Esophagus squamous epithelium (tissue), 4 donors: ENCODE data around the gene RAB38.

Experiments
- POLR2A ChIP-seq, 4 donors: fragments of 450-650 bp; IDR thresholded peaks; one replicate each; pipeline ENCODE4 v1.6.1; 2017; ENCODE audit warnings: antibody characterized with exemption in 4 of 4, mild to moderate bottlenecking in 4 of 4, moderate library complexity in 3 of 4
- TF ChIP-seq, protein P1 (sequence below), 6 experiments: fragments of 450-650 bp in 4 of 6; fragments of 200-600 bp in 2 of 6; sonication (generic) in 2 of 6; IDR thresholded peaks; one replicate each; pipeline ENCODE4 v1.5.1; 2016 to 2019; ENCODE audit warnings: antibody characterized with exemption in 6 of 6, mild to moderate bottlenecking in 4 of 6, moderate library complexity in 4 of 6

DNA sequence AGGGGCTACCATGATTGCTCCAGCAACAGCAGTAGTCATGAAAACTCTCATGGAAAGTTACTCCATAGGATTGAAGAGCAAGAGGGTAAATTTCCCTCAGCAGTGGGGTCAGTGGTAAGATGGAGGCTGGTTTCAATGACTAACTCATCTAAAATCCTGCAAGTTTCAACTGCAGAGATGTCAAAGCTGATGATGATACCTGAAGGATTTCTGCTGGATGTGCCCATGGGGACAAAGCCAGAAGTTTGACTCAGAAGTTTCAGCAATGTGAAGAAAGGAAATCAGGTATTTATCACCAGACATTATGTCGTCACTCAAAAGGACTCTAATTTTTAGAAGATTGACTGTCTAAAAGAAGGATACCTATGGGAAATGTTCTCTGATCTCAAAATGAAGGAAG, 29.1 kb downstream of the RAB38 start:
- TF ChIP-seq POLR2A (IDR thresholded peaks at IDR 0.05), result no peak
- TF ChIP-seq, protein P1, sequence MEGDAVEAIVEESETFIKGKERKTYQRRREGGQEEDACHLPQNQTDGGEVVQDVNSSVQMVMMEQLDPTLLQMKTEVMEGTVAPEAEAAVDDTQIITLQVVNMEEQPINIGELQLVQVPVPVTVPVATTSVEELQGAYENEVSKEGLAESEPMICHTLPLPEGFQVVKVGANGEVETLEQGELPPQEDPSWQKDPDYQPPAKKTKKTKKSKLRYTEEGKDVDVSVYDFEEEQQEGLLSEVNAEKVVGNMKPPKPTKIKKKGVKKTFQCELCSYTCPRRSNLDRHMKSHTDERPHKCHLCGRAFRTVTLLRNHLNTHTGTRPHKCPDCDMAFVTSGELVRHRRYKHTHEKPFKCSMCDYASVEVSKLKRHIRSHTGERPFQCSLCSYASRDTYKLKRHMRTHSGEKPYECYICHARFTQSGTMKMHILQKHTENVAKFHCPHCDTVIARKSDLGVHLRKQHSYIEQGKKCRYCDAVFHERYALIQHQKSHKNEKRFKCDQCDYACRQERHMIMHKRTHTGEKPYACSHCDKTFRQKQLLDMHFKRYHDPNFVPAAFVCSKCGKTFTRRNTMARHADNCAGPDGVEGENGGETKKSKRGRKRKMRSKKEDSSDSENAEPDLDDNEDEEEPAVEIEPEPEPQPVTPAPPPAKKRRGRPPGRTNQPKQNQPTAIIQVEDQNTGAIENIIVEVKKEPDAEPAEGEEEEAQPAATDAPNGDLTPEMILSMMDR (IDR thresholded peaks at IDR 0.05), result no peak
